ENCODE data around the gene RIIAD1.

DNA sequence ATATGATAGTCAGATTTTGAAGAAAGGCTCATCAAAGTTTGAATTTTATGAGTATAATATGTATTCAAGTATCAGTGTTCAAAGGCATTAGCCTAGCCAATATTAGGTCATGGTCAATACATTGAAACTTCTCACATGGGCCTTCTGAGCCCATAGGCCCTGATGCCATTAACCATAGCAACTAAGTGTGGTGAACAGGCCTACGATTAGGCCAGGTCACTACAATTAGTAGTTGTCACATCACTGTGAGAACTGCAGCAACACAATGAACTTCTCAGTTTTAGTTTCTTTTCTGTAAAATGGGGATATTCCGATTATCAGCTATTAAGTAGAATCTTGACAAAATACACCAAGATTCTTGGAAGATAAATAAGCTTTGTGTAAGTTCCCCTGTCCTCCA is 34.8 kb upstream of the RIIAD1 start:
- TF ChIP-seq, protein P1, sequence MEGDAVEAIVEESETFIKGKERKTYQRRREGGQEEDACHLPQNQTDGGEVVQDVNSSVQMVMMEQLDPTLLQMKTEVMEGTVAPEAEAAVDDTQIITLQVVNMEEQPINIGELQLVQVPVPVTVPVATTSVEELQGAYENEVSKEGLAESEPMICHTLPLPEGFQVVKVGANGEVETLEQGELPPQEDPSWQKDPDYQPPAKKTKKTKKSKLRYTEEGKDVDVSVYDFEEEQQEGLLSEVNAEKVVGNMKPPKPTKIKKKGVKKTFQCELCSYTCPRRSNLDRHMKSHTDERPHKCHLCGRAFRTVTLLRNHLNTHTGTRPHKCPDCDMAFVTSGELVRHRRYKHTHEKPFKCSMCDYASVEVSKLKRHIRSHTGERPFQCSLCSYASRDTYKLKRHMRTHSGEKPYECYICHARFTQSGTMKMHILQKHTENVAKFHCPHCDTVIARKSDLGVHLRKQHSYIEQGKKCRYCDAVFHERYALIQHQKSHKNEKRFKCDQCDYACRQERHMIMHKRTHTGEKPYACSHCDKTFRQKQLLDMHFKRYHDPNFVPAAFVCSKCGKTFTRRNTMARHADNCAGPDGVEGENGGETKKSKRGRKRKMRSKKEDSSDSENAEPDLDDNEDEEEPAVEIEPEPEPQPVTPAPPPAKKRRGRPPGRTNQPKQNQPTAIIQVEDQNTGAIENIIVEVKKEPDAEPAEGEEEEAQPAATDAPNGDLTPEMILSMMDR (conservative IDR thresholded peaks at IDR 0.05; ENCODE audit: low read depth, low read length) = no peak
- TF ChIP-seq EZH2 (IDR thresholded peaks at IDR 0.05; ENCODE audit: low read length, unreplicated experiment) (no peak), EZH2phosphoT487 (IDR thresholded peaks at IDR 0.05; ENCODE audit: borderline replicate concordance, low read length) (no peak)

All from PC-3 (cell line).